DOHH2 (cell line): ENCODE results near the gene SAMD4A.

Experiments
- H3F3A ChIP-seq: fragments of 200-600 bp; sonication (generic), shearing (Covaris generic); 2 replicates; pipeline ENCODE4 v1.6.0; 2016; ENCODE audit warnings: antibody characterized with exemption, mild to moderate bottlenecking; ENCODE audit not compliant: control insufficient read depth, insufficient read depth
- H3K27ac ChIP-seq: fragments of 200-600 bp; sonication (generic); 2 replicates; pipeline ENCODE4 v1.5.1; 2014; ENCODE audit warnings: low read depth, mild to moderate bottlenecking, low read length, moderate library complexity
- H3K27me3 ChIP-seq: fragments of 200-600 bp; sonication (generic); 2 replicates; pipeline ENCODE4 v1.6.1; 2014; ENCODE audit warnings: mild to moderate bottlenecking, low read length, mixed read lengths; ENCODE audit not compliant: control insufficient read depth
- H3K36me3 ChIP-seq: fragments of 200-600 bp; sonication (generic); 2 replicates; pipeline ENCODE4 v1.6.1; 2014; ENCODE audit warnings: mild to moderate bottlenecking, low read length, moderate library complexity, mixed read lengths; ENCODE audit not compliant: control insufficient read depth
- H3K4me1 ChIP-seq: fragments of 200-600 bp; sonication (generic); 2 replicates; pipeline ENCODE4 v1.6.1; 2014; ENCODE audit warnings: mild to moderate bottlenecking, low read length, mixed read lengths; ENCODE audit not compliant: control insufficient read depth
- H3K4me2 ChIP-seq: fragments of 200-600 bp; sonication (generic); 2 replicates; pipeline ENCODE4 v1.6.0; 2014; ENCODE audit warnings: mild to moderate bottlenecking, low read length, moderate library complexity
- H3K4me3 ChIP-seq: fragments of 200-600 bp; sonication (generic); 2 replicates; pipeline ENCODE4 v1.5.1; 2014; ENCODE audit warnings: mild to moderate bottlenecking, low read length, mixed read lengths
- H3K79me2 ChIP-seq: fragments of 200-600 bp; sonication (generic); 2 replicates; pipeline ENCODE4 v1.6.1; 2014; ENCODE audit warnings: mild to moderate bottlenecking, low read length, mixed read lengths; ENCODE audit not compliant: control insufficient read depth
- H3K9me2 ChIP-seq: fragments of 200-600 bp; sonication (generic); replicated peaks from 2 replicates; pipeline ENCODE4 v1.6.1; 2014; ENCODE audit warnings: mild to moderate bottlenecking, low read length, mixed read lengths; ENCODE audit not compliant: control insufficient read depth
- H3K9me3 ChIP-seq: fragments of 200-600 bp; sonication (generic); 2 replicates; pipeline ENCODE4 v1.6.1; 2014; ENCODE audit warnings: antibody characterized with exemption, low read length, mixed read lengths; ENCODE audit not compliant: control insufficient read depth, insufficient read depth
- H4K20me1 ChIP-seq: fragments of 200-600 bp; sonication (generic); 2 replicates; pipeline ENCODE4 v1.6.0; 2014; ENCODE audit warnings: low read depth, mild to moderate bottlenecking, antibody characterized with exemption, low read length, moderate library complexity; ENCODE audit not compliant: control insufficient read depth, insufficient read depth
- EZH2phosphoT487 ChIP-seq: fragments of 200-600 bp; sonication (generic); IDR thresholded peaks from 2 replicates; pipeline ENCODE4 v1.6.1; 2017; ENCODE audit warnings: borderline replicate concordance, mild to moderate bottlenecking, antibody characterized with exemption, low read length, moderate library complexity, mixed read lengths
- TF ChIP-seq, protein P1 (sequence below): fragments of 200-600 bp; sonication (generic); IDR thresholded peaks from one replicate; pipeline ENCODE4 v1.5.1; 2014; ENCODE audit warnings: antibody characterized with exemption, mild to moderate bottlenecking, low read depth, low read length; ENCODE audit not compliant: poor library complexity, severe bottlenecking

The SAMD4A gene

DNA sequence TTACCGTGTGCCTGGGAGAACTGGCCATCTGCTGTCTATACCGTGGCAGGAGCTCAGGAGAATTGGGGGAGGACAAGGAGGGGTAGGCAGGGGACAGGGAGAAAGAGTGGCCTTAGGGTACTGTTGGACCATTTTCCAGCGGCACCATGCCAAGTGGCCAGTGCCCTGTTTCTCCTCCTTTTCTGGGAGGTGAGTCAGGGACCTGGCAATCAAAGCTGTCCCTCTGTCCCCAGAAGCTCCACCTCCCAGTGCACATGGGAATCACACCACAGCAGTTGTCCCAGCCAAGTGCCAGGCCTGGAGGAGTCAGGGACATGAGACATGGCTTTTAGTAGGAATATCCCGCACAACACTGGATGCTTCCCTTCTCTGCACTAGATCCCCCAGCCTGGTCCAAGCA is 217.7 kb downstream of the SAMD4A start:
- Histone ChIP-seq H3K4me2 (no peak overlapping the region), H4K20me1 (no peaks in the 10 kb centered on the region), H3K4me1 (peaks cover 48% of the 10 kb centered on the region), H3K9me3 (no peaks in the 10 kb centered on the region), H3K27ac (no peak overlapping the region), H3F3A (no peaks in the 10 kb centered on the region), H3K4me3 (no peak overlapping the region), H3K36me3 (no peaks in the 10 kb centered on the region), H3K9me2 (no peaks in the 10 kb centered on the region), H3K27me3 (no peaks in the 10 kb centered on the region), H3K79me2 (no peaks in the 10 kb centered on the region)
- TF ChIP-seq, protein P1, sequence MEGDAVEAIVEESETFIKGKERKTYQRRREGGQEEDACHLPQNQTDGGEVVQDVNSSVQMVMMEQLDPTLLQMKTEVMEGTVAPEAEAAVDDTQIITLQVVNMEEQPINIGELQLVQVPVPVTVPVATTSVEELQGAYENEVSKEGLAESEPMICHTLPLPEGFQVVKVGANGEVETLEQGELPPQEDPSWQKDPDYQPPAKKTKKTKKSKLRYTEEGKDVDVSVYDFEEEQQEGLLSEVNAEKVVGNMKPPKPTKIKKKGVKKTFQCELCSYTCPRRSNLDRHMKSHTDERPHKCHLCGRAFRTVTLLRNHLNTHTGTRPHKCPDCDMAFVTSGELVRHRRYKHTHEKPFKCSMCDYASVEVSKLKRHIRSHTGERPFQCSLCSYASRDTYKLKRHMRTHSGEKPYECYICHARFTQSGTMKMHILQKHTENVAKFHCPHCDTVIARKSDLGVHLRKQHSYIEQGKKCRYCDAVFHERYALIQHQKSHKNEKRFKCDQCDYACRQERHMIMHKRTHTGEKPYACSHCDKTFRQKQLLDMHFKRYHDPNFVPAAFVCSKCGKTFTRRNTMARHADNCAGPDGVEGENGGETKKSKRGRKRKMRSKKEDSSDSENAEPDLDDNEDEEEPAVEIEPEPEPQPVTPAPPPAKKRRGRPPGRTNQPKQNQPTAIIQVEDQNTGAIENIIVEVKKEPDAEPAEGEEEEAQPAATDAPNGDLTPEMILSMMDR, result no peak

DNA sequence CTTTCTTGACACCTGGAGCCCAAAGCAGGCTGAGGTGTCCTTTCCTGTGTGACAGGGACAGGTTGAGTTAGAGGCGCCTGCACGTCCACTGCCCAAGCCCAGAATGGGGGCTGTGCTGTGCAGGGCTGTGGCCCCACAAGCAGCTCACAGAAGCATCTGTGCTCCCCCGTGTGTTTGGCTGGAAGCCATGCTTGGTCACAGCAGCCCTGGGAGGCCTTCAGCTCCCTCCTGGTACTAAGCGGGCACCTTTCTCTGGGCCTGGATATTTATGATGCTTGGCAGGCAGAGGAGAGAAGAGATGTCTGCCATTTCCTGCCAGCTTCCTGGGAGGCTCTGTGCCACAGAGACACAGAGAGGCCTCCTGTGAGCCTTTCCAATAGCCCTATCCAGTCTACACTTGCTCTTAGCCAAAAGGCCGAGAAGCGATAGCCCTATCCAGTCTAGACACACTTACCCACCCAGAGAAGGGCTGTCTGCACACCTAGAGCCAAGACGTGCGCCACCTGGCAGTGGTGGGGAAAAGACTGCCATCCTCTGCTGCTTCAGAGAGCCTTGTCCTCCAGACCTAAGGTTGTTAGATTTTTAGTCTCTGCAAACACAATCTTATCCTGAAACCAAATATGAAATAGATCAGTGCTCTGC is 218.3 kb downstream of the SAMD4A start:
- Histone ChIP-seq H3K9me3 (no peaks in the 10 kb centered on the region), H3K9me2 (no peaks in the 10 kb centered on the region), H3K4me3 (no peak overlapping the region), H4K20me1 (no peaks in the 10 kb centered on the region), H3K4me1 (peaks cover 48% of the 10 kb centered on the region), H3K27me3 (no peaks in the 10 kb centered on the region), H3K4me2 (peak overlapping the region; percentile 71), H3K36me3 (no peaks in the 10 kb centered on the region), H3K79me2 (no peaks in the 10 kb centered on the region), H3K27ac (peak overlapping the region; percentile 36), H3F3A (no peaks in the 10 kb centered on the region)
- TF ChIP-seq, protein P1, result peak; percentile 27
- no peak for TF ChIP-seq EZH2phosphoT487

DNA sequence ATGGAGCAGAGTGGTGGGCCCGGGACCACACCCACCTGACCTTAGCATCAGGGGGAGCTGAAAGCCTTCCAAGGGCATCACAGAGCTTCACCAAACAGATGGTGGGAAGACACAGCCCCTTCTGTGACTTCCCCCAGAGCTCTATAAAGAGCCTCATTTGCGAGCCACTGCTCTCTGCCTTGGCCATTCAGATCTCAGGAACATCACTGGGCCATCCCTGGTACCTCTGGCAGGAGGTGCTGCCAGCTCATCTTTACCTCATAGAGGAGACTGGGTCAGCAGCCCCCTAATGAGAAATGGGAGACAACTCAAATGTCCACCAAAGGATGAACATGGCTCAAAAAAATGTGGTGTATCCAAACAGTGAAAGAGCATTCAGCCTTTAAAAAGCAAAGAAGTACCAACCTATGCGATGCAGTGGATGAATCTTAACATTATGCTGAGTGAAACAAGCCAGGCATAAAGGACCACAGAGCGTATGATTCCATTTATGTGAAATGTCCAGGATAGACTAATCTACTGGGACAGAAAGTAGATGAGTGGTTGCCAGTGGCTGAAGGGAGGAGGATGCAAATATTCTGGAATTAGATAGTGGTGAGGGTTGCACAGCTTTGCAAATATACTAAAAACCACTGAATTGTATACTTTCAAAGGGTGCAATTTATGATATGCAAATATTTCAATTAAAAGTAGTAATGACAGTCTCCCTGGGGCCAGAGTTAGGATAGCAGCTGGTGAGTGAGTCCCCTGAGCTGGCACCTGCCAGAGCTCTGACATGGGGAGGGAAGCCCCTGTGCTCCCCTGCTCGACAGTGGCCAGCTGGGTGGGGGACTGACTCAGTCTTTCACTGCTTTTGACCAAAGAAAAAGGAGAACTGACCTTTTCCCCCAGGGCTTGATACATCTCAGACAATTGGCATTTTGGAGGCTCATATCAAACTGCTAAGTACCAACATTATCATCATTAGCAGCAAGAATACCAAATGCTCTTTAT is 219.1 kb downstream of the SAMD4A start:
- Histone ChIP-seq H3K79me2 (no peaks in the 10 kb centered on the region), H3K27me3 (no peaks in the 10 kb centered on the region), H3F3A (no peaks in the 10 kb centered on the region)

More for the DNA sequence above, 219.1 kb downstream of the SAMD4A start:
- Histone ChIP-seq H3K9me3 (no peaks in the 10 kb centered on the region), H4K20me1 (no peaks in the 10 kb centered on the region), H3K9me2 (no peaks in the 10 kb centered on the region), H3K4me1 (peaks cover 48% of the 10 kb centered on the region), H3K27ac (peak overlapping the region; percentile 44), H3K4me3 (peak overlapping the region; percentile 10), H3K36me3 (no peaks in the 10 kb centered on the region), H3K4me2 (peak overlapping the region; percentile 71)
- TF ChIP-seq, protein P1, result no peak
- TF ChIP-seq EZH2phosphoT487, result no peak
